ENCODE measurements around the gene ADAMTS1. TPM values are rescaled to one million over a fixed set of nuclear protein-coding genes. Genes with fewer than 3 reads are reported as not detected.

Gene ADAMTS1
- total and polyA plus RNA-seq, 2 of the 4 experiments (the other 2 are of a cell fraction), result 116 to 317 TPM

GRCh38 chr21:26833460-26833939, 11.7 kb downstream of the ADAMTS1 start:
- Histone ChIP-seq H2AK9ac (replicated peaks; ENCODE audit: low read depth, low read length, poor library complexity) (no peak overlapping the region), H3K36me3 (ENCODE audit: control insufficient read depth, insufficient read depth, low read length) (peaks cover 18% of the 10 kb centered on the region), H3K27me3 (ENCODE audit: control insufficient read depth, insufficient read depth, low read length) (no peaks in the 10 kb centered on the region), H4K5ac (ENCODE audit: low read depth, low read length) (no peak overlapping the region), H4K8ac (ENCODE audit: low read depth in 2 of 2, low read length in 2 of 2) (no peak overlapping the region), H3K79me1 (ENCODE audit: low read depth in 1 of 2, low read length in 2 of 2) (peaks cover 0 to 18% of the 10 kb centered on the region in 2 experiments; a peak in 2 of 4 replicates), H3K4ac (ENCODE audit: low read depth, low read length) (no peak overlapping the region), H3K56ac (ENCODE audit: extremely low read depth, insufficient read depth, low read length) (no peak overlapping the region), H3K27ac (ENCODE audit: insufficient read depth, low read length) (no peak overlapping the region), H3K4me2 (ENCODE audit: low read depth, low read length) (no peak overlapping the region), H3K14ac (replicated peaks; ENCODE audit: low read depth, low read length) (no peak overlapping the region), H2BK5ac (ENCODE audit: low read depth, low read length, poor library complexity, severe bottlenecking) (no peak overlapping the region), H3K9me3 (ENCODE audit: control insufficient read depth, insufficient read depth, low read length) (no peaks in the 10 kb centered on the region), H3K4me3 (ENCODE audit: insufficient read depth, low read depth, low read length) (no peak overlapping the region), H3K9ac (ENCODE audit: low read depth, low read length) (no peak overlapping the region), H2BK20ac (ENCODE audit: low read depth, low read length) (no peak overlapping the region), H2BK15ac (ENCODE audit: low read depth, low read length) (no peak overlapping the region), H2AK5ac (ENCODE audit: low read depth, low read length) (no peak overlapping the region; the same call in 1 of the 2 replicates), H3K18ac (ENCODE audit: low read depth, low read length) (no peak overlapping the region), H2AFZ (replicated peaks; ENCODE audit: low read length, poor library complexity) (no peak overlapping the region), H3K23ac (ENCODE audit: low read depth, low read length) (no peak overlapping the region), H4K20me1 (ENCODE audit: insufficient read depth, low read length) (peaks cover 41% of the 10 kb centered on the region), H4K91ac (ENCODE audit: insufficient read depth, low read depth, low read length) (no peak overlapping the region), H3K4me1 (ENCODE audit: control insufficient read depth, insufficient read depth, low read length) (no peaks in the 10 kb centered on the region; the same call in none of the 2 replicates), H3K9me1 (ENCODE audit: insufficient read depth, low read length) (peaks cover 8% of the 10 kb centered on the region), H2BK120ac (ENCODE audit: low read depth, low read length) (no peak overlapping the region)
- ATAC-seq (ENCODE audit: low read depth) (no peak), DNase-seq (no peak)
- TF ChIP-seq MXI1 (IDR thresholded peaks at IDR 0.05; ENCODE audit: borderline replicate concordance, low read depth, low read length) (no peak), POLR2A (IDR thresholded peaks at IDR 0.05; ENCODE audit: low read depth, low read length) (peak; percentile 39; the same call in 1 of the 2 replicates)
- no TSS peak for BruUV-seq (replicated peaks)
- dilution Hi-C loops (cut with HindIII; ENCODE audit: low sequenced_read_pairs, unreplicated experiment) (no loop called here), in situ Hi-C loops (cut with MboI; ENCODE audit: low sequenced_read_pairs) (no loop called here), intact Hi-C loops (cut with micrococcal nuclease) (no loop called here)
- 100% methylated on average over 1 of the region's 6 CpGs; no CpG with 5 or more reads in 1 of the 2 experiments for WGBS, 2 experiments (ENCODE audit: extremely low coverage in 2 of 2, insufficient read length in 1 of 2)
- POLR2A ChIA-PET (ENCODE audit: unreplicated experiment), result interaction anchor here (0.6 kb wide), 1 partner anchor 985 kb away, joined by 3 read pairs; no protein-coding TSS in a partner anchor
- CTCF ChIA-PET, result interaction anchor here (0.5 to 1.3 kb wide), 3 partner anchors 16 to 244 kb away, joined by 3 to 6 read pairs (median 6); no protein-coding TSS in a partner anchor
